Right cardiac atrium (tissue), 5 donors: ENCODE data around the gene FOXD1. TPM values are rescaled to one million over a fixed set of nuclear protein-coding genes. Genes with fewer than 3 reads are reported as not detected.
"Not testable (repeated sequence)": the region's sequence is repeated elsewhere in the genome, so short reads cannot be mapped to it uniquely, and the experiment has no call there.

Source experiments
- ATAC-seq, 2 donors: fragments of 200-7000 bp; cut with Tn5 transposase; one replicate each; pipeline versions ENCODE4 v1.8.0 to v1.9.1; 2020; ENCODE audit warnings: moderate library complexity in 2 of 2, mild to moderate bottlenecking in 1 of 2
- DNase-seq, 3 donors: peaks; one replicate each; pipeline ENCODE4 v3.0.0-alpha.2; 2020
- H3K27ac ChIP-seq: one replicate; pipeline ENCODE4 v1.5.1; 2013; ENCODE audit warnings: mild to moderate bottlenecking, low read length, control low read depth, moderate library complexity
- H3K27me3 ChIP-seq: one replicate; pipeline ENCODE4 v1.6.1; 2013; ENCODE audit not compliant: control insufficient read depth, insufficient read depth
- H3K4me1 ChIP-seq: one replicate; pipeline ENCODE4 v1.6.1; 2013; ENCODE audit warnings: low read length; ENCODE audit not compliant: control insufficient read depth, insufficient read depth
- H3K4me3 ChIP-seq: one replicate; pipeline ENCODE4 v1.5.1; 2013; ENCODE audit warnings: low read length, control low read depth
- H3K9me3 ChIP-seq: one replicate; pipeline ENCODE4 v1.6.1; 2013; ENCODE audit warnings: low read length; ENCODE audit not compliant: control insufficient read depth
- WGBS: extraction: QIAGEN DNeasy Blood & Tissue Kit; methylation state at CpG from one replicate; pipeline ENCODE4 v1.1.7; 2013; 5-methylcytosine and 5-hydroxymethylcytosine counted together
- intact Hi-C, 4 donors: fragments of 100-400 bp; cut with DNase I; formaldehyde crosslinking; loops; one replicate each; pipeline versions ENCODE4 v1.11.0 to v1.14.0; 2022 to 2023
- polyA plus RNA-seq: library from polyadenylated mRNA; stranded (reverse); fragments of 200-250 nt; gene quantifications from one replicate; pipeline ENCODE4 v1.2.3, GENCODE V29; 2013
- total RNA-seq, 4 donors: library from RNA; stranded (reverse); fragmentation: NEBNext Ultra II Directional; extraction: Animal tissue kit (Norgen Biotek cat#: 25700); gene quantifications; one replicate each; pipeline ENCODE4 v1.2.1, GENCODE V29; 2021
- donor health status: healthy with polysubstance abuse.
- donor health status: DM: no; HTN: yes; CAD: no.
- donor health status: DM: no; HTN: no; CAD: no.
- donor health status: DM: no; HTN: yes; CAD: no; lungs with severe emphysema.
- donor health status: DM: yes; HTN: yes; CAD: no.

Gene FOXD1
- total and polyA plus RNA-seq, 5 donors = 0.14 TPM; not detected in 4

DNA sequence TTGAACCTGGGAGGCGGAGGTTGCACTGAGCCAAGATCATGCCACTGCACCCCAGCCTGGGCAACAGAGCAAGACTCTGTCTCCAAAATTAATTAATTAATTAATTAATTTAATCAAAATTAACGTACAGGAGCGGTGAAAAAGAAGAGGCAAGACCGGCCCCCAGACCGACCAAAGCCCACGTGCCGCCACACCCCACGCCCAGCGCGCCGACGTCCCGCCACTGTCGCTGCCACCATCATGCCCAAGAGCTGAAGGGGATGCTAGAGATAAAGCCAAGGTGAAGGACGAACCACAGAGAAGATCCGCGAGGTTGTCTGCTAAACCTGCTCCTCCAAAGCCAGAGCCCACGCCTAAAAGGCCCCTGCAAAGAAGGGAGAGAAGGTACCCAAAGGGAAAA is 38.6 kb downstream of the FOXD1 start:
- intact Hi-C loops, H3K9me3 ChIP-seq, H3K4me3 ChIP-seq, H3K27me3 ChIP-seq, DNase-seq, ATAC-seq, H3K27ac ChIP-seq, H3K4me1 ChIP-seq: not testable (repeated sequence)
- 94% methylated on average over 18 of the region's 18 CpGs for WGBS

DNA sequence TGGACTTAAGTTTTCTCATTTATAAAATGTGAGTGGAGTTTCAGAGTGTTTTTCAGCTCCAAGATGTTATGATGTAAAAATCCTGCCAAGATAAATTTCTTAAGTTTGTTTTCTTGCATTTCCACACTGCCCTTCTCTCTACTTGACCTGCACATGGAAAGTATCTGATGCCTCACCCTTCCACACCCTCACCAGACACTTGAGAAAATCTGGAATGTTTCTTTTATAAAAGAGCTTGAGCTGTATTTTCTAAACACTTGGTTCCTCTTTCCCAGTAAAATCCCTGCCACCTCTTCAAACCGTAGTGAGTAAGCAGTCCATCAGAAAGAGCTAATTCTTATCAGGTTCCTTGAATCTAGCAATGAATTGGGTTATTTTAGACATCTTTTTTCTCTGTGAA is 42.9 kb downstream of the FOXD1 start:
- Histone ChIP-seq H3K9me3 (no peaks in the 10 kb centered on the region), H3K27ac (no peak overlapping the region), H3K4me1 (no peaks in the 10 kb centered on the region), H3K4me3 (no peak overlapping the region), H3K27me3 (peaks cover 3% of the 10 kb centered on the region)
- whole genome bisulfite sequencing = 35% methylated on average over 1 of the region's 1 CpG
- no peak for ATAC-seq
- DNase-seq = no peak
- intact Hi-C loops = no loop called here

DNA sequence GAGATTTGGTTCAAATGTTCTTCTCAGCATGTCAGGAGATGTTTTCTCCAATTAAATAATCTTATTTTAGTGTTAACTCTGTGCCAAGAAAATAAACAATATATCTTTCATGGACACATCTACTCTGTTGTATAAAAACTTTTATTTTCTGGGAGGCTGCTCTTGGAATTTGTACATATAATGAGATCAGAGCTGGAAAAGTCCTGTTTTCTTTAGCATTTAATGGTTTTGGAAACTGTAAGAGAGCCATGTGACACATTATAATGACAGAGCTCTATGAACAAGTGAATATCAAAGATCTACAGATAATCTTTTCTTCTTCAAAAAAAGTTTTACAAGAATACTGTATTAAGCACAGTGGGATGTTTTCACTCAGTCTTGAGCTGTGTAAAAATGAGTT is 48.8 kb downstream of the FOXD1 start:
- Histone ChIP-seq H3K27ac (no peak overlapping the region), H3K4me3 (no peak overlapping the region), H3K9me3 (no peaks in the 10 kb centered on the region), H3K27me3 (peaks cover 3% of the 10 kb centered on the region), H3K4me1 (no peaks in the 10 kb centered on the region)
- intact Hi-C loops = no loop called here
- no peak for DNase-seq
- ATAC-seq = no peak

Other genes starting within 250 kb of the FOXD1 start
- gene BTF3, start 49.7 kb upstream of the FOXD1 start, total RNA-seq = 100 to 1,000 TPM; 380 to 468 (median 414) TPM
- 530 TPM for gene BTF3, start 49.7 kb upstream of the FOXD1 start, polyA plus RNA-seq
- 10 to 100 TPM; 13.3 to 16.5 (median 15.1) TPM for gene ANKRA2, start 116.9 kb upstream of the FOXD1 start, total RNA-seq
- gene ANKRA2, start 116.9 kb upstream of the FOXD1 start, polyA plus RNA-seq = 15.4 TPM
- 10 to 100 TPM in 3 of 4 donors, 1 to 10 TPM in 1; 9.1 to 13.4 (median 11.7) TPM for gene UTP15, start 117.0 kb upstream of the FOXD1 start, total RNA-seq
- gene UTP15, start 117.0 kb upstream of the FOXD1 start, polyA plus RNA-seq = 3.4 TPM
- gene ARHGEF28, start 177.4 kb upstream of the FOXD1 start, total RNA-seq = 1 to 10 TPM; 1.1 to 1.7 (median 1.5) TPM
- gene ARHGEF28, start 177.4 kb upstream of the FOXD1 start, polyA plus RNA-seq = 1.3 TPM